Measurements from ENCODE around the gene FAM110A. TPM values are rescaled to one million over a fixed set of nuclear protein-coding genes. Genes with fewer than 3 reads are reported as not detected.
"Not testable (repeated sequence)": the region's sequence is repeated elsewhere in the genome, so short reads cannot be mapped to it uniquely, and the experiment has no call there.

FAM110A gene
- total and polyA plus RNA-seq, 11 donors: 1.2 to 8.1 (median 2.3) TPM

- 60 to 82% (median 77%) methylated on average over 9 of the region's 9 CpGs for WGBS, 4 donors
- peak in 2 of 4 donors; percentile 18 to 34 for ATAC-seq
- intact Hi-C loops (cut with DNase I): no loop called here
These were observed 7.6 kb upstream of the FAM110A start for GRCh38 chr20:825710-826421.

DNA sequence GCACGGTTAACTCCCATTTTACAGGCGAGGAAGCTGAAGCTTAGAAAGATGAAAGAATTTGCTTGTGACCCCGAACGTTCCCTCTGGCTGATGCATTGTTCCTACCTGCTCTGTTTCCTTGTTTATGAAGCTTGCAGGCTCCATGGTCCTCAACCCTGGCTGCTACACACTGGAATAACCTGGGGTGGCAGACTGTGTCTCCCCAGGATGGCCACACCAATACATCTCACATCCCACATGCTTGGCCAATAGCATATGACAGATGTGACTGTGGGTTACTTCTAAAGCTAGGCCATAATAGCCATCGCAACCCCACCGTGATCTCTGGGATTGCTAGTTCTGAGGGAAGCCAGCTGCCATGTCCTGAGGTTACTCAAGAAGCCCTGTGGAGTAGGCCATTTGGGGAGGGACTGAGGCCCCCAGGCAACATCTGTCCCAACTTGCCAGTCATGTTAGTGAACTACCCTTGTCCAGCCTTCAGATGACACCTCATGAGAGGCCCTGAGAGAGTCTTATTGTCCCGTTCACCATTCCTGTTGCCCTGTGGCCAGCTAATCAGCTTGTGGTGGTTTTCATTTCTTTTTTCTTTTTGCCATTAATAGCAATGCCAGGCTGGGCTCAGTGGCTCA lies 6.7 kb upstream of the FAM110A start:
- DNase-seq: no peak
- ATAC-seq: no peak

More at GRCh38 chr20:825710-826421, 7.6 kb upstream of the FAM110A start:
- Histone ChIP-seq H3K4me3 (no peak overlapping the region), H3K27ac (no peak overlapping the region), H3K27me3 (no peaks in the 10 kb centered on the region), H3K4me1 (peaks cover 0 to 14% (median 5%) of the 10 kb centered on the region in 12 donors), H3K36me3 (no peaks in the 10 kb centered on the region), H3K9me3 (no peaks in the 10 kb centered on the region)
- peak in 1 of 5 donors; percentile 9 for DNase-seq
- TF ChIP-seq, protein P1, sequence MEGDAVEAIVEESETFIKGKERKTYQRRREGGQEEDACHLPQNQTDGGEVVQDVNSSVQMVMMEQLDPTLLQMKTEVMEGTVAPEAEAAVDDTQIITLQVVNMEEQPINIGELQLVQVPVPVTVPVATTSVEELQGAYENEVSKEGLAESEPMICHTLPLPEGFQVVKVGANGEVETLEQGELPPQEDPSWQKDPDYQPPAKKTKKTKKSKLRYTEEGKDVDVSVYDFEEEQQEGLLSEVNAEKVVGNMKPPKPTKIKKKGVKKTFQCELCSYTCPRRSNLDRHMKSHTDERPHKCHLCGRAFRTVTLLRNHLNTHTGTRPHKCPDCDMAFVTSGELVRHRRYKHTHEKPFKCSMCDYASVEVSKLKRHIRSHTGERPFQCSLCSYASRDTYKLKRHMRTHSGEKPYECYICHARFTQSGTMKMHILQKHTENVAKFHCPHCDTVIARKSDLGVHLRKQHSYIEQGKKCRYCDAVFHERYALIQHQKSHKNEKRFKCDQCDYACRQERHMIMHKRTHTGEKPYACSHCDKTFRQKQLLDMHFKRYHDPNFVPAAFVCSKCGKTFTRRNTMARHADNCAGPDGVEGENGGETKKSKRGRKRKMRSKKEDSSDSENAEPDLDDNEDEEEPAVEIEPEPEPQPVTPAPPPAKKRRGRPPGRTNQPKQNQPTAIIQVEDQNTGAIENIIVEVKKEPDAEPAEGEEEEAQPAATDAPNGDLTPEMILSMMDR (IDR thresholded peaks at IDR 0.05): no peak
- TF ChIP-seq POLR2A (IDR thresholded peaks at IDR 0.05): no peak

DNA sequence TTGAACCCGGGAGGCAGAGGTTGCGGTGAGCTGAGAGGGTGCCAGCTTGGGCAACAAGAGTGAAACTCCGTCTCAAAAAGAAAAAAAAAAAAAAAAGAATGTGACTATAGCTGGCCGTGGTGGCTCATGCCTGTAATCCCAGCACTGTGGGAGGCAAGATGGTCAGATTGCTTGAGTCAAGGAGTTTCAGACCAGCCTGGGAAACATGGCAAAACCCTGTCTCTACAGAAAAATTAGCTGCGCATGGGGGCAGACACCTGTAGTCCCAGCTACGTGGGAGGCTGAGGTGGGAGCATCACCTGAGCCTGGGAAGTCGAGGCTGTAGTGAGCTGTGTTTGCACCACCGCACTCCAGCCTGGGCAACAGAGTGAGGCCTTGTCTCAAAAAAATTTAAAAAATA lies 5.5 kb upstream of the FAM110A start:
- 91 to 98% (median 97%) methylated on average over 8 of the region's 8 CpGs for WGBS, 4 donors
- not testable (repeated sequence) for ATAC-seq, H3K36me3 ChIP-seq

More for the DNA sequence above, 6.7 kb upstream of the FAM110A start:
- Histone ChIP-seq H3K36me3 (no peaks in the 10 kb centered on the region), H3K27ac (no peak overlapping the region), H3K27me3 (no peaks in the 10 kb centered on the region), H3K4me1 (peaks cover 0 to 7% (median under 1%) of the 10 kb centered on the region in 12 donors), H3K4me3 (no peak overlapping the region), H3K9me3 (no peaks in the 10 kb centered on the region)
- 91 to 96% (median 93%) methylated on average over 6 to 7 of the region's 7 CpGs for WGBS, 4 donors
- no peak for TF ChIP-seq POLR2A (IDR thresholded peaks at IDR 0.05)
- TF ChIP-seq, protein P1 (IDR thresholded peaks at IDR 0.05): no peak
- intact Hi-C loops (cut with DNase I): no loop called here

DNA sequence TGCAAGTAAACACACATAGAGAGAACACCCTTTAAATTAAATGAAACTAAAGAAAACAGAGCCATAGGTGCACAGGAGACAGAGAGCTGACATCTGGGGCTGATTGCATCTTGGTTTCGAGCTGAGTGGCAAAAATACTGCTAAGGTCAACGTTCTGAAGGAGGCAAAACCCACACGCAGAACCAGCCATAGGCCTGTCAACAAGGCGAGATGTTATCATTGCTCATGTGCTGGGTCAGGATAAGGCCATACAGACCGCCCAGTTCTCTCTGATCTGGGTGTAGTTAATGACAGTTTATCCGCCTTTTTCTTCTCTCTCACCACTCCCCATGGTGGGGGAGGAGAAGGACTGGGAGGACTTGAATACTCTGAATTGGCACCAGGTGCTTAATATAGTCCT lies 4.5 kb upstream of the FAM110A start:
- no peak overlapping the region for H3K27ac ChIP-seq
- DNase-seq (peak in 1 of 5 donors; percentile 5), ATAC-seq (no peak)
- H3K4me3 ChIP-seq: no peak overlapping the region
- no peaks in the 10 kb centered on the region for H3K36me3 ChIP-seq
- H3K27me3 ChIP-seq: no peaks in the 10 kb centered on the region
- intact Hi-C loops (cut with DNase I): no loop called here
- no peaks in the 10 kb centered on the region for H3K9me3 ChIP-seq
- 54 to 63% (median 62%) methylated on average over 6 of the region's 6 CpGs for WGBS, 4 donors
- TF ChIP-seq, protein P1 (IDR thresholded peaks at IDR 0.05): no peak
- TF ChIP-seq POLR2A (IDR thresholded peaks at IDR 0.05): no peak
- peaks cover 0 to 19% (median 5%) of the 10 kb centered on the region in 12 donors for H3K4me1 ChIP-seq

More for the DNA sequence above, 5.5 kb upstream of the FAM110A start:
- H3K27ac ChIP-seq; H3K4me3 ChIP-seq; intact Hi-C loops (cut with DNase I); H3K27me3 ChIP-seq; H3K9me3 ChIP-seq; DNase-seq: not testable (repeated sequence)
- H3K4me1 ChIP-seq: peaks cover 0 to 11% (median 3%) of the 10 kb centered on the region in 12 donors
